Endothelial cell of umbilical vein (primary cell): ENCODE data around the gene UBXN2A.

Source experiments
- CTCF ChIP-seq, 2 donors: IDR thresholded peaks; 1 replicate in 1 of 2; 2 replicates in 1 of 2; pipeline ENCODE4 v1.5.1; 2011; ENCODE audit warnings: low read length in 2 of 2, mild to moderate bottlenecking in 2 of 2, moderate library complexity in 2 of 2, control low read depth in 1 of 2, inconsistent platforms in 1 of 2, low read depth in 1 of 2; ENCODE audit not compliant: insufficient read depth in 1 of 2; ENCODE audit errors: extremely low read depth in 1 of 2
- EZH2 ChIP-seq: IDR thresholded peaks from 2 replicates; pipeline ENCODE4 v1.6.1; 2012; ENCODE audit warnings: borderline replicate concordance, low read depth, mild to moderate bottlenecking, moderate library complexity, low read length, inconsistent platforms; ENCODE audit not compliant: severe bottlenecking
- FOS ChIP-seq: IDR thresholded peaks from 2 replicates; pipeline ENCODE4 v1.6.1; 2011; ENCODE audit warnings: mild to moderate bottlenecking, low read length, moderate library complexity, borderline replicate concordance; ENCODE audit not compliant: insufficient read depth
- MAX ChIP-seq: IDR thresholded peaks from 2 replicates; pipeline ENCODE4 v1.6.1; 2011; ENCODE audit not compliant: insufficient read depth, insufficient read length
- MYC ChIP-seq: IDR thresholded peaks from one replicate; pipeline ENCODE4 v1.6.1; 2011; ENCODE audit warnings: mild to moderate bottlenecking, low read depth, low read length
- POLR2A ChIP-seq: IDR thresholded peaks from 2 replicates; pipeline ENCODE4 v1.6.1; 2012; ENCODE audit warnings: low read depth, mild to moderate bottlenecking, control low read depth, low read length

- no peak for TF ChIP-seq CTCF (IDR thresholded peaks at IDR 0.05; ENCODE audit: extremely low read depth in 1 of 2, insufficient read depth in 1 of 2, low read depth in 1 of 2, low read length in 2 of 2)
- no peak for TF ChIP-seq POLR2A
- TF ChIP-seq MYC, result no peak
- TF ChIP-seq MAX, result no peak
- no peak for TF ChIP-seq FOS
- TF ChIP-seq EZH2, result no peak
Measured at GRCh38 chr2:23900133-23900532, 40.1 kb upstream of the UBXN2A start.
